K562 (cell line): Measurements from ENCODE around the gene LMNTD2. TPM values are rescaled to one million over a fixed set of nuclear protein-coding genes. Genes with fewer than 3 reads are reported as not detected.

Source experiments
- CBX3 ChIP-seq, 2 experiments: IDR thresholded peaks; 1 replicate in 1 of 2; 2 replicates in 1 of 2; pipeline ENCODE4 v1.6.1; 2012; ENCODE audit warnings: inconsistent platforms in 2 of 2, low read length in 2 of 2, borderline replicate concordance in 1 of 2, control low read depth in 1 of 2
- FOS ChIP-seq: IDR thresholded peaks from 3 replicates; pipeline ENCODE4 v1.6.1; 2011; ENCODE audit not compliant: insufficient read length; ENCODE audit errors: extremely low read depth
- HDAC1 ChIP-seq, 2 experiments: fragments of 450-650 bp; IDR thresholded peaks; 2 replicates each; pipeline ENCODE4 v1.6.1; 2016 to 2017; ENCODE audit warnings: inconsistent platforms in 1 of 2, mild to moderate bottlenecking in 1 of 2, moderate library complexity in 1 of 2
- HMGN3 ChIP-seq: IDR thresholded peaks from 2 replicates; pipeline ENCODE4 v1.6.1; 2011; ENCODE audit warnings: borderline replicate concordance, low read depth, mild to moderate bottlenecking, mixed read lengths, low read length; ENCODE audit not compliant: insufficient read length; ENCODE audit errors: extremely low read depth
- HNRNPL ChIP-seq: fragments of 200-400 bp; formaldehyde crosslinking; IDR thresholded peaks from 2 replicates; pipeline ENCODE4 v1.6.1; 2017; ENCODE audit warnings: low read depth, mild to moderate bottlenecking, low read length
- HNRNPLL ChIP-seq: fragments of 200-400 bp; formaldehyde crosslinking; IDR thresholded peaks from 2 replicates; pipeline ENCODE4 v1.6.1; 2017; ENCODE audit warnings: low read length, low read depth, mild to moderate bottlenecking; ENCODE audit not compliant: poor library complexity, severe bottlenecking
- KAT7 ChIP-seq: sonication (generic); formaldehyde crosslinking; IDR thresholded peaks from 2 replicates; pipeline ENCODE4 v1.8.0; 2022; ENCODE audit warnings: missing genetic modification reagents, mild to moderate bottlenecking, borderline replicate concordance
- KDM2B ChIP-seq: fragments of 250-450 bp; sonication (Bioruptor Pico); IDR thresholded peaks from 2 replicates; pipeline ENCODE4 v1.8.0; 2021; ENCODE audit warnings: mild to moderate bottlenecking, moderate library complexity
- L3MBTL2 ChIP-seq: fragments of 450-650 bp; IDR thresholded peaks from 2 replicates; pipeline ENCODE4 v1.6.1; 2016; ENCODE audit warnings: mild to moderate bottlenecking, moderate library complexity
- MTF1 ChIP-seq: fragments of 250-450 bp; sonication (Bioruptor Pico); IDR thresholded peaks from 2 replicates; pipeline ENCODE4 v1.9.0; 2021; ENCODE audit warnings: moderate library complexity, mild to moderate bottlenecking, inconsistent platforms, borderline replicate concordance
- NR1H2 ChIP-seq: sonication (generic); formaldehyde crosslinking; IDR thresholded peaks from 2 replicates; pipeline ENCODE4 v1.4.0; 2020; ENCODE audit warnings: mild to moderate bottlenecking, missing genetic modification reagents
- PHF8 ChIP-seq: fragments of 200-600 bp; sonication (generic); IDR thresholded peaks from 2 replicates; pipeline ENCODE4 v1.6.1; 2012; ENCODE audit warnings: mixed run types, mild to moderate bottlenecking, inconsistent platforms, low read length, moderate library complexity, borderline replicate concordance
- POLR2B ChIP-seq: fragments of 450-650 bp; IDR thresholded peaks from 2 replicates; pipeline ENCODE4 v1.6.1; 2018; ENCODE audit warnings: low read depth; ENCODE audit not compliant: partially characterized antibody
- RBFOX2 ChIP-seq: fragments of 200-400 bp; formaldehyde crosslinking; IDR thresholded peaks from 2 replicates; pipeline ENCODE4 v1.6.1; 2017; ENCODE audit warnings: low read depth, mild to moderate bottlenecking, low read length, moderate library complexity
- SMAD4 ChIP-seq: fragments of 250-450 bp; sonication (Bioruptor Pico); conservative IDR thresholded peaks from 2 replicates; pipeline ENCODE4 v1.8.0; 2021; ENCODE audit warnings: inconsistent platforms, mild to moderate bottlenecking, moderate library complexity
- SP2 ChIP-seq: IDR thresholded peaks from 2 replicates; pipeline ENCODE4 v1.6.1; 2011; ENCODE audit warnings: mild to moderate bottlenecking, low read depth, low read length, moderate library complexity; ENCODE audit not compliant: poor library complexity, severe bottlenecking; ENCODE audit errors: extremely low read depth
- TBP ChIP-seq: optimal IDR thresholded peaks from 2 replicates; pipeline ENCODE3; 2011; ENCODE audit warnings: low read depth, low read length, improper control_type of control experiment
- ZBTB7A ChIP-seq: IDR thresholded peaks from 2 replicates; pipeline ENCODE4 v1.6.1; 2011; ENCODE audit warnings: low read depth, mild to moderate bottlenecking, low read length, moderate library complexity, borderline replicate concordance; ENCODE audit not compliant: control insufficient read depth
- ZFX ChIP-seq: sonication (generic); formaldehyde crosslinking; IDR thresholded peaks from 2 replicates; pipeline ENCODE4 v1.8.0; 2022; ENCODE audit warnings: mild to moderate bottlenecking, missing genetic modification reagents, moderate library complexity
- polyA plus RNA-seq, 8 experiments: library from polyadenylated mRNA; depleted of rRNA in 4 of 8; stranded (reverse) in 5 of 8; unstranded in 3 of 8; fragments of >200 nt; fragmentation: Nextera tagmentation in 2 of 8; fragmentation: Illumina TruSeq in 1 of 8; extraction: Ambion mirVana in 2 of 8; extraction: Trizol in 1 of 8; gene quantifications; 2 replicates each; pipeline versions ENCODE4 v1.2.1 to v1.2.3, GENCODE V29; 2011 to 2014; ENCODE audit warnings: inconsistent platforms in 1 of 8, missing spikeins in 1 of 8
- total RNA-seq, 7 experiments: library from RNA; depleted of rRNA in 6 of 7; stranded (reverse); fragments of >200 nt in 6 of 7; fragmentation: Illumina TruSeq in 2 of 7; extraction: Trizol in 2 of 7; gene quantifications; 2 replicates each; pipeline versions ENCODE4 v1.2.1 to v1.2.3, GENCODE V29; 2011 to 2021; ENCODE audit warnings: low replicate concordance in 1 of 7
- TF ChIP-seq, protein P1 (sequence below): fragments of 450-650 bp; formaldehyde crosslinking; IDR thresholded peaks from 2 replicates; pipeline ENCODE4 v1.4.0; 2022; ENCODE audit warnings: missing genetic modification characterization
- TF ChIP-seq, protein P2 (sequence below): sonication (generic); formaldehyde crosslinking; IDR thresholded peaks from 2 replicates; pipeline ENCODE4 v1.8.0; 2023; ENCODE audit warnings: mild to moderate bottlenecking, missing genetic modification reagents

The LMNTD2 gene
- total and polyA plus RNA-seq, 9 of the 15 experiments (the other 6 are each of a cell fraction or from before 2014, with no cell fraction given), result 0.48 to 4.2 (median 1.5) TPM; not detected in 3

DNA sequence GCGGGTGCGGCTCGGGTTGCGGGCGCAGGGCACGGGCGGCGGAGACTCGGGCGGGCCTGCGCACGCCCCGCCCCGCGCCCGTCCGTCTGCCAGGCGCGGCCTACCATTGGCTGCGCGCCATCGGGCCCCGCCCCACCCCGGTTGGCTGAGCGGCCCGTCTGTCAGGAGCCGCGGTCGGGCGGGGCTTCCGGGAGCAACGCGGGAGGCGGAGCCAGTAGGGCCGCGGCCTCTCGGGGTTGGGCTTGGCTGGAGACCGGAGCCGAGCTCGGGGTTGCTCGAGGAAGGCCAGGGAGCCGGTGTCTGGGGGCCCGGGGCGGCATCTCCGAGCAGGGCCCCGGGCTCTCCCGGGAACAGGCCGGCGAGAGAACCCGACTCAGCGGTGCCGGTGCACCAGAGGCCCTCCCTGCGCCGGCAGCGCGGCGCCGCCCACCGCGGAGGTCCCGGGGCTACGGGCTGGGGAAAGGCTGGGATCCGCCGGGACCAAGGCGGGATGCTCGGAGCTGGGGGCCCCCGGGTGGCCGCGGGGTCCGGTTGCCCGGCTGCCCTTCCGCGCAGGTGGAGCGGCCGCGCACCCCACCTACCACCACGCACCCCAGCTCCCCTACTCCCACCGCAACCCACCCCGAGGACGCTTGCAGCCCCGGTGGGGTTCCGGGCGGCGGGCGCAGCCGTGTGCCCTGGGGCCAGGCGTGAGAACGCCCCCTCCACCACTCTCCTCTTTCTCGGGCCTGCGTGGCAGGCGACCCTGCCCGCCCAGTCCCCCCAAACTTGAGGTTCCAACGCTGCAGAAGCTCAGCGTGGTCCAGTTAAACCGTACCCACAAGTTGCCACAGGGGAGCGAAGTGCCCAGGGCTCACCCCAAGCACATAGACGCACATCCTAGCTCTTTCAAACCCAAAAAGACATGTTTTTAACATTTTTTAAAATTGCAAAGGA is 24.8 kb downstream of the LMNTD2 start, which contains the start of gene HRAS (continued):
- TF ChIP-seq, protein P1, sequence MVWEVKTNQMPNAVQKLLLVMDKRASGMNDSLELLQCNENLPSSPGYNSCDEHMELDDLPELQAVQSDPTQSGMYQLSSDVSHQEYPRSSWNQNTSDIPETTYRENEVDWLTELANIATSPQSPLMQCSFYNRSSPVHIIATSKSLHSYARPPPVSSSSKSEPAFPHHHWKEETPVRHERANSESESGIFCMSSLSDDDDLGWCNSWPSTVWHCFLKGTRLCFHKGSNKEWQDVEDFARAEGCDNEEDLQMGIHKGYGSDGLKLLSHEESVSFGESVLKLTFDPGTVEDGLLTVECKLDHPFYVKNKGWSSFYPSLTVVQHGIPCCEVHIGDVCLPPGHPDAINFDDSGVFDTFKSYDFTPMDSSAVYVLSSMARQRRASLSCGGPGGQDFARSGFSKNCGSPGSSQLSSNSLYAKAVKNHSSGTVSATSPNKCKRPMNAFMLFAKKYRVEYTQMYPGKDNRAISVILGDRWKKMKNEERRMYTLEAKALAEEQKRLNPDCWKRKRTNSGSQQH (CRISPR knock-in tag), result no peak
- TF ChIP-seq HMGN3 (peak; percentile 55), ZFX (peak; percentile 86), NR1H2 (CRISPR knock-in tag) (no peak), KAT7 (peak; percentile 14; the same call in 1 of the 2 replicates), POLR2B (peak; percentile 60), L3MBTL2 (peak; percentile 62), SP2 (peak; percentile 91), SMAD4 (CRISPR knock-in tag) (0 out of 2 replicates have a peak, but pooled peaks have one; percentile 24), ZBTB7A (peak; percentile 52; the same call in 1 of the 2 replicates), PHF8 (peak; percentile 79; the same call in 1 of the 2 replicates), HNRNPL (peak; percentile 29; the same call in 1 of the 2 replicates), CBX3 (IDR thresholded peaks at IDR 0.05; ENCODE audit: borderline replicate concordance in 1 of 2, low read length in 2 of 2) (no peak), KDM2B (peak; percentile 41; the same call in 1 of the 2 replicates), FOS (peak; percentile 92), HNRNPLL (peak; percentile 66), MTF1 (no peak), HDAC1 (IDR thresholded peaks at IDR 0.05) (peak in 1 of 2 experiments; percentile 49; a peak in 1 of 4 replicates), RBFOX2 (peak; percentile 85), TBP (peak; percentile 66)
- TF ChIP-seq, protein P2, sequence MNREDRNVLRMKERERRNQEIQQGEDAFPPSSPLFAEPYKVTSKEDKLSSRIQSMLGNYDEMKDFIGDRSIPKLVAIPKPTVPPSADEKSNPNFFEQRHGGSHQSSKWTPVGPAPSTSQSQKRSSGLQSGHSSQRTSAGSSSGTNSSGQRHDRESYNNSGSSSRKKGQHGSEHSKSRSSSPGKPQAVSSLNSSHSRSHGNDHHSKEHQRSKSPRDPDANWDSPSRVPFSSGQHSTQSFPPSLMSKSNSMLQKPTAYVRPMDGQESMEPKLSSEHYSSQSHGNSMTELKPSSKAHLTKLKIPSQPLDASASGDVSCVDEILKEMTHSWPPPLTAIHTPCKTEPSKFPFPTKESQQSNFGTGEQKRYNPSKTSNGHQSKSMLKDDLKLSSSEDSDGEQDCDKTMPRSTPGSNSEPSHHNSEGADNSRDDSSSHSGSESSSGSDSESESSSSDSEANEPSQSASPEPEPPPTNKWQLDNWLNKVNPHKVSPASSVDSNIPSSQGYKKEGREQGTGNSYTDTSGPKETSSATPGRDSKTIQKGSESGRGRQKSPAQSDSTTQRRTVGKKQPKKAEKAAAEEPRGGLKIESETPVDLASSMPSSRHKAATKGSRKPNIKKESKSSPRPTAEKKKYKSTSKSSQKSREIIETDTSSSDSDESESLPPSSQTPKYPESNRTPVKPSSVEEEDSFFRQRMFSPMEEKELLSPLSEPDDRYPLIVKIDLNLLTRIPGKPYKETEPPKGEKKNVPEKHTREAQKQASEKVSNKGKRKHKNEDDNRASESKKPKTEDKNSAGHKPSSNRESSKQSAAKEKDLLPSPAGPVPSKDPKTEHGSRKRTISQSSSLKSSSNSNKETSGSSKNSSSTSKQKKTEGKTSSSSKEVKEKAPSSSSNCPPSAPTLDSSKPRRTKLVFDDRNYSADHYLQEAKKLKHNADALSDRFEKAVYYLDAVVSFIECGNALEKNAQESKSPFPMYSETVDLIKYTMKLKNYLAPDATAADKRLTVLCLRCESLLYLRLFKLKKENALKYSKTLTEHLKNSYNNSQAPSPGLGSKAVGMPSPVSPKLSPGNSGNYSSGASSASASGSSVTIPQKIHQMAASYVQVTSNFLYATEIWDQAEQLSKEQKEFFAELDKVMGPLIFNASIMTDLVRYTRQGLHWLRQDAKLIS (CRISPR knock-in tag), result no peak
